NT2/D1 (cell line): ENCODE measurements around the gene SCARB1.

ENCODE experiments used
- SUZ12 ChIP-seq: IDR thresholded peaks from 2 replicates; pipeline ENCODE4 v1.6.1; 2011; ENCODE audit not compliant: insufficient read length, insufficient read depth; ENCODE audit errors: extremely low read depth
- YY1 ChIP-seq: IDR thresholded peaks from 2 replicates; pipeline ENCODE4 v1.6.1; 2011; ENCODE audit not compliant: insufficient read length, insufficient read depth
- ZNF274 ChIP-seq: IDR thresholded peaks from 2 replicates; pipeline ENCODE4 v1.6.1; 2011; ENCODE audit warnings: mild to moderate bottlenecking, low read depth, low read length

- TF ChIP-seq YY1: no peak
- no peak for TF ChIP-seq ZNF274
- TF ChIP-seq SUZ12: no peak
Observed at GRCh38 chr12:124774462-124775167, 89.0 kb downstream of the SCARB1 start.
